ENCODE measurements around the gene MSH2. TPM values are rescaled to one million over a fixed set of nuclear protein-coding genes. Genes with fewer than 3 reads are reported as not detected.
"Not testable (repeated sequence)": the region's sequence is repeated elsewhere in the genome, so short reads cannot be mapped to it uniquely, and the experiment has no call there.

The MSH2 gene
- total RNA-seq, 1 donor from 2014 or later: 26.5 TPM

- H3K36me3 ChIP-seq (ENCODE audit: control insufficient read depth, insufficient read depth, low read length): no peaks in the 10 kb centered on the region
- H3K27me3 ChIP-seq (ENCODE audit: control insufficient read depth, insufficient read depth, low read length): no peaks in the 10 kb centered on the region
- no peak overlapping the region for H3K4me3 ChIP-seq (ENCODE audit: low read depth, low read length)
- TF ChIP-seq CTCF (IDR thresholded peaks at IDR 0.05; ENCODE audit: insufficient read depth, low read length, poor library complexity, severe bottlenecking): no peak
- no peak for DNase-seq (ENCODE audit: low read depth)
Measured at GRCh38 chr2:47497843-47498460, 95.0 kb downstream of the MSH2 start.

GRCh38 chr2:47499093-47499492 is 96.1 kb downstream of the MSH2 start:
- no peak for DNase-seq (ENCODE audit: low read depth)
- no peak overlapping the region for H3K4me3 ChIP-seq (ENCODE audit: low read depth, low read length)
- H3K27me3 ChIP-seq (ENCODE audit: control insufficient read depth, insufficient read depth, low read length): no peaks in the 10 kb centered on the region
- H3K36me3 ChIP-seq (ENCODE audit: control insufficient read depth, insufficient read depth, low read length): no peaks in the 10 kb centered on the region
- TF ChIP-seq CTCF (IDR thresholded peaks at IDR 0.05; ENCODE audit: insufficient read depth, low read length, poor library complexity, severe bottlenecking): no peak

GRCh38 chr2:47499621-47500309 is 96.8 kb downstream of the MSH2 start:
- TF ChIP-seq CTCF (IDR thresholded peaks at IDR 0.05; ENCODE audit: insufficient read depth, low read length, poor library complexity, severe bottlenecking): no peak
- Histone ChIP-seq H3K27me3 (ENCODE audit: control insufficient read depth, insufficient read depth, low read length) (no peaks in the 10 kb centered on the region), H3K36me3 (ENCODE audit: control insufficient read depth, insufficient read depth, low read length) (no peaks in the 10 kb centered on the region), H3K4me3 (ENCODE audit: low read depth, low read length) (no peak overlapping the region)
- no peak for DNase-seq (ENCODE audit: low read depth)

- DNase-seq (ENCODE audit: low read depth): peak; percentile 18
- no peaks in the 10 kb centered on the region for H3K27me3 ChIP-seq (ENCODE audit: control insufficient read depth, insufficient read depth, low read length)
- H3K36me3 ChIP-seq (ENCODE audit: control insufficient read depth, insufficient read depth, low read length): no peaks in the 10 kb centered on the region
- TF ChIP-seq CTCF (IDR thresholded peaks at IDR 0.05; ENCODE audit: insufficient read depth, low read length, poor library complexity, severe bottlenecking): no peak
- no peak overlapping the region for H3K4me3 ChIP-seq (ENCODE audit: low read depth, low read length)
Measured at GRCh38 chr2:47501374-47502200, 98.6 kb downstream of the MSH2 start.

- DNase-seq (ENCODE audit: low read depth); H3K4me3 ChIP-seq (ENCODE audit: low read depth, low read length); H3K27me3 ChIP-seq (ENCODE audit: control insufficient read depth, insufficient read depth, low read length); H3K36me3 ChIP-seq (ENCODE audit: control insufficient read depth, insufficient read depth, low read length): not testable (repeated sequence)
Measured at GRCh38 chr2:47502498-47502897, 99.5 kb downstream of the MSH2 start.

- Histone ChIP-seq H3K4me3 (ENCODE audit: low read depth, low read length) (no peak overlapping the region), H3K36me3 (ENCODE audit: control insufficient read depth, insufficient read depth, low read length) (no peaks in the 10 kb centered on the region), H3K27me3 (ENCODE audit: control insufficient read depth, insufficient read depth, low read length) (no peaks in the 10 kb centered on the region)
- TF ChIP-seq CTCF (IDR thresholded peaks at IDR 0.05; ENCODE audit: insufficient read depth, low read length, poor library complexity, severe bottlenecking): no peak
- DNase-seq (ENCODE audit: low read depth): no peak
Measured at GRCh38 chr2:47503481-47504070, 100.6 kb downstream of the MSH2 start.

Measured in kidney epithelial cell (primary cell).